HepG2 (cell line): ENCODE measurements around the gene EVA1A. TPM values are rescaled to one million over a fixed set of nuclear protein-coding genes. Genes with fewer than 3 reads are reported as not detected.

Experiments used
- ARNT2 ChIP-seq: sonication (generic); formaldehyde crosslinking; IDR thresholded peaks from 2 replicates; pipeline ENCODE4 v1.8.0; 2022; ENCODE audit warnings: mild to moderate bottlenecking, low read depth, missing genetic modification reagents, moderate library complexity
- ATF4 ChIP-seq, 2 experiments: fragments of 450-650 bp in 1 of 2; sonication (generic) in 1 of 2; formaldehyde crosslinking; IDR thresholded peaks; 2 replicates each; pipeline versions ENCODE4 v1.5.0 to v1.8.0; 2020 to 2022; ENCODE audit warnings: mild to moderate bottlenecking in 1 of 2, missing genetic modification reagents in 1 of 2
- ATF7 ChIP-seq, 2 experiments: fragments of 450-650 bp in 1 of 2; sonication (generic) in 1 of 2; formaldehyde crosslinking in 1 of 2; IDR thresholded peaks; 2 replicates each; pipeline versions ENCODE4 v1.4.0 to v1.6.1; 2016 to 2020; ENCODE audit warnings: antibody characterized with exemption in 1 of 2, mild to moderate bottlenecking in 1 of 2, missing genetic modification reagents in 1 of 2
- DNMT1 ChIP-seq: sonication (generic); formaldehyde crosslinking; IDR thresholded peaks from 2 replicates; pipeline ENCODE4 v1.5.1; 2020; ENCODE audit warnings: mild to moderate bottlenecking, missing genetic modification reagents
- HDAC1 ChIP-seq: sonication (generic); formaldehyde crosslinking; IDR thresholded peaks from 2 replicates; pipeline ENCODE4 v1.5.1; 2020; ENCODE audit warnings: mild to moderate bottlenecking, missing genetic modification reagents
- NFKBIZ ChIP-seq: IDR thresholded peaks from 2 replicates; pipeline ENCODE4 v1.6.1; 2018; ENCODE audit warnings: missing genetic modification reagents, missing compliant biosample characterization
- RAD51 ChIP-seq: fragments of 450-650 bp; IDR thresholded peaks from 2 replicates; pipeline ENCODE4 v1.6.1; 2016; ENCODE audit warnings: borderline replicate concordance
- RNF219 ChIP-seq: sonication (generic); formaldehyde crosslinking; IDR thresholded peaks from 2 replicates; pipeline ENCODE4 v1.5.0; 2020; ENCODE audit warnings: mild to moderate bottlenecking, missing genetic modification reagents
- THAP7 ChIP-seq: sonication (generic); formaldehyde crosslinking; IDR thresholded peaks from 2 replicates; pipeline ENCODE4 v1.8.1; 2023; ENCODE audit warnings: mild to moderate bottlenecking, missing genetic modification reagents
- TP53 ChIP-seq: sonication (generic); formaldehyde crosslinking; conservative IDR thresholded peaks from 2 replicates; pipeline ENCODE4 v1.4.0; 2020; ENCODE audit warnings: missing genetic modification reagents
- ZEB1 ChIP-seq: IDR thresholded peaks from 2 replicates; pipeline ENCODE4 v1.6.1; 2012; ENCODE audit warnings: mild to moderate bottlenecking, low read depth, inconsistent platforms; ENCODE audit not compliant: insufficient replicate concordance
- ZFP90 ChIP-seq: sonication (generic); formaldehyde crosslinking; IDR thresholded peaks from 2 replicates; pipeline ENCODE4 v1.8.0; 2022; ENCODE audit warnings: missing genetic modification reagents, mild to moderate bottlenecking, inconsistent platforms, borderline replicate concordance
- ZKSCAN8 ChIP-seq: IDR thresholded peaks from 2 replicates; pipeline ENCODE4 v1.6.1; 2016; ENCODE audit warnings: borderline replicate concordance, missing genetic modification reagents, missing compliant biosample characterization
- ZMAT3 ChIP-seq: sonication (generic); formaldehyde crosslinking; conservative IDR thresholded peaks from 2 replicates; pipeline ENCODE4 v1.7.0; 2021; ENCODE audit warnings: missing genetic modification reagents
- ZNF264 ChIP-seq: sonication (generic); formaldehyde crosslinking; IDR thresholded peaks from 2 replicates; pipeline ENCODE4 v1.4.0; 2020; ENCODE audit warnings: missing genetic modification reagents
- ZNF276 ChIP-seq: sonication (generic); formaldehyde crosslinking; IDR thresholded peaks from 2 replicates; pipeline ENCODE4 v1.4.0; 2020; ENCODE audit warnings: mild to moderate bottlenecking, low read depth, missing genetic modification reagents
- ZNF280D ChIP-seq: sonication (generic); formaldehyde crosslinking; IDR thresholded peaks from 2 replicates; pipeline ENCODE4 v1.5.1; 2020; ENCODE audit warnings: mild to moderate bottlenecking, missing genetic modification reagents
- ZNF484 ChIP-seq: sonication (generic); formaldehyde crosslinking; IDR thresholded peaks from 2 replicates; pipeline ENCODE4 v1.5.1; 2020; ENCODE audit warnings: mild to moderate bottlenecking, low read depth, missing genetic modification reagents, borderline replicate concordance
- ZNF7 ChIP-seq: IDR thresholded peaks from 2 replicates; pipeline ENCODE4 v1.6.1; 2016; ENCODE audit warnings: missing biosample characterization, missing genetic modification reagents
- ZNF792 ChIP-seq: IDR thresholded peaks from 2 replicates; pipeline ENCODE4 v1.6.1; 2016
- polyA plus RNA-seq, 8 experiments: library from polyadenylated mRNA; depleted of rRNA in 3 of 8; stranded (reverse) in 7 of 8; unstranded in 1 of 8; fragments of >200 nt; fragmentation: Illumina TruSeq in 4 of 8; extraction: Trizol in 4 of 8; gene quantifications; 2 replicates each; pipeline versions ENCODE4 v1.2.1 to v1.2.3, GENCODE V29; 2011 to 2016; ENCODE audit warnings: low read depth in 4 of 8, missing spikeins in 1 of 8, mixed read lengths in 1 of 8; ENCODE audit not compliant: insufficient read depth in 1 of 8
- total RNA-seq, 5 experiments: library from RNA; depleted of rRNA; stranded (reverse); fragments of >200 nt; fragmentation: Illumina TruSeq; extraction: Trizol; gene quantifications; 2 replicates each; pipeline ENCODE4 v1.2.3, GENCODE V29; 2016; ENCODE audit warnings: low read depth in 1 of 5

The EVA1A gene
- total and polyA plus RNA-seq, 2 of the 13 experiments (the other 11 are each of a cell fraction or from before 2014, with no cell fraction given): 57.5 to 57.8 TPM

- TF ChIP-seq TP53 (CRISPR knock-in tag) (no peak; the same call in 1 of the 2 replicates), ATF7 (IDR thresholded peaks at IDR 0.05) (no peak), ATF7 (CRISPR knock-in tag; IDR thresholded peaks at IDR 0.05) (0 out of 2 replicates have a peak, but pooled peaks have one; percentile 47), RNF219 (CRISPR knock-in tag) (no peak), HDAC1 (CRISPR knock-in tag) (peak; percentile 67), ARNT2 (CRISPR knock-in tag) (no peak), ZKSCAN8 (CRISPR knock-in tag) (peak; percentile 16; the same call in 1 of the 2 replicates), ZNF792 (0 out of 2 replicates have a peak, but pooled peaks have one; percentile 32), ZEB1 (no peak), ZNF276 (CRISPR knock-in tag) (no peak; the same call in 1 of the 2 replicates), RAD51 (no peak), ZNF484 (CRISPR knock-in tag) (no peak), ZNF264 (CRISPR knock-in tag) (peak; percentile 61; the same call in 1 of the 2 replicates), ZNF7 (peak; percentile 42; the same call in 1 of the 2 replicates), NFKBIZ (CRISPR knock-in tag) (no peak; the same call in 1 of the 2 replicates), ZNF280D (CRISPR knock-in tag) (peak; percentile 33), ZMAT3 (CRISPR knock-in tag) (no peak), DNMT1 (CRISPR knock-in tag) (0 out of 2 replicates have a peak, but pooled peaks have one; percentile 12), THAP7 (CRISPR knock-in tag) (peak; percentile 14), ATF4 (CRISPR knock-in tag; IDR thresholded peaks at IDR 0.05) (0 out of 4 replicates have a peak, but pooled peaks of 1 of the 2 experiments have one; percentile 39), ZFP90 (CRISPR knock-in tag) (no peak)
These were observed 10.4 kb upstream of the EVA1A start (continued) for GRCh38 chr2:75570948-75571729.
